K562 (cell line): ENCODE data around the gene TMEM167B. TPM values are rescaled to one million over a fixed set of nuclear protein-coding genes. Genes with fewer than 3 reads are reported as not detected.
A peak's percentile ranks its signal among the peaks of the same experiment; 100 is the strongest.

Source experiments
- E2F5 ChIP-seq: sonication (generic); formaldehyde crosslinking; IDR thresholded peaks from 2 replicates; pipeline ENCODE4 v1.8.0; 2022; ENCODE audit warnings: mild to moderate bottlenecking, missing genetic modification reagents
- EGR1 ChIP-seq: fragments of 450-650 bp; conservative IDR thresholded peaks from 2 replicates; pipeline ENCODE4 v1.6.1; 2017; ENCODE audit warnings: mild to moderate bottlenecking
- EP400 ChIP-seq: fragments of 450-650 bp; IDR thresholded peaks from 2 replicates; pipeline ENCODE4 v1.6.1; 2017; ENCODE audit warnings: antibody characterized with exemption, mild to moderate bottlenecking, moderate library complexity
- GATAD2B ChIP-seq: fragments of 450-650 bp; IDR thresholded peaks from 2 replicates; pipeline ENCODE4 v1.6.1; 2017; ENCODE audit warnings: mild to moderate bottlenecking, borderline replicate concordance
- GTF2E2 ChIP-seq: fragments of 200-800 bp; sonication (Bioruptor generic); IDR thresholded peaks from 2 replicates; pipeline ENCODE4 v1.6.1; 2016; ENCODE audit warnings: missing genetic modification characterization, missing compliant biosample characterization
- HMG20A ChIP-seq: fragments of 450-650 bp; formaldehyde crosslinking; conservative IDR thresholded peaks from 2 replicates; pipeline ENCODE4 v1.4.0; 2020; ENCODE audit warnings: mild to moderate bottlenecking, mixed read lengths
- KDM2B ChIP-seq: fragments of 250-450 bp; sonication (Bioruptor Pico); IDR thresholded peaks from 2 replicates; pipeline ENCODE4 v1.8.0; 2021; ENCODE audit warnings: mild to moderate bottlenecking, moderate library complexity
- MTA2 ChIP-seq: fragments of 450-650 bp; IDR thresholded peaks from 2 replicates; pipeline ENCODE4 v1.6.1; 2016; ENCODE audit warnings: low read depth
- NEUROD1 ChIP-seq: fragments of 150-350 bp; IDR thresholded peaks from 2 replicates; pipeline ENCODE4 v1.6.1; 2014; ENCODE audit warnings: borderline replicate concordance, low read length, low read depth; ENCODE audit not compliant: partially characterized antibody
- NR3C1 ChIP-seq: sonication (generic); formaldehyde crosslinking; IDR thresholded peaks from 2 replicates; pipeline ENCODE4 v1.8.1; 2022; ENCODE audit warnings: missing genetic modification reagents
- RAD21 ChIP-seq, 2 experiments: fragments of 250-450 bp in 1 of 2; fragments of 450-650 bp in 1 of 2; sonication (Bioruptor Pico) in 1 of 2; formaldehyde crosslinking in 1 of 2; IDR thresholded peaks in 1 of 2; conservative IDR thresholded peaks in 1 of 2; 2 replicates each; pipeline versions ENCODE4 v1.4.0 to v1.8.0; 2020 to 2022; ENCODE audit warnings: mild to moderate bottlenecking in 2 of 2, moderate library complexity in 1 of 2
- RHOXF2B ChIP-seq: fragments of 250-450 bp; sonication (Bioruptor Pico); conservative IDR thresholded peaks from 2 replicates; pipeline ENCODE4 v1.5.1; 2021
- SRF ChIP-seq, 2 experiments: fragments of 250-450, 450-650 bp in 1 of 2; sonication (Bioruptor Pico) in 1 of 2; sonication (generic) in 1 of 2; formaldehyde crosslinking; IDR thresholded peaks; 2 replicates each; pipeline versions ENCODE4 v1.5.0 to v1.5.1; 2020 to 2022; ENCODE audit warnings: mild to moderate bottlenecking in 1 of 2, missing genetic modification reagents in 1 of 2
- TAF1 ChIP-seq: IDR thresholded peaks from 2 replicates; pipeline ENCODE4 v1.6.1; 2011; ENCODE audit warnings: mild to moderate bottlenecking, low read length, moderate library complexity; ENCODE audit not compliant: insufficient read depth, control insufficient read depth, severe bottlenecking; ENCODE audit errors: extremely low read depth
- TAF7 ChIP-seq: fragments of 450-650 bp; IDR thresholded peaks from 2 replicates; pipeline ENCODE4 v1.6.1; 2016; ENCODE audit warnings: missing genetic modification characterization, missing compliant biosample characterization
- ZBTB26 ChIP-seq: fragments of 450-650 bp; formaldehyde crosslinking; IDR thresholded peaks from 2 replicates; pipeline ENCODE4 v1.4.0; 2022; ENCODE audit warnings: missing genetic modification characterization
- ZNF143 ChIP-seq: sonication (generic); formaldehyde crosslinking; IDR thresholded peaks from 2 replicates; pipeline ENCODE4 v1.9.0; 2022; ENCODE audit warnings: mild to moderate bottlenecking, missing genetic modification reagents
- ZNF146 ChIP-seq: IDR thresholded peaks from one replicate; pipeline ENCODE4 v1.6.1; 2018; ENCODE audit warnings: missing compliant biosample characterization; ENCODE audit not compliant: unreplicated experiment
- ZNF165 ChIP-seq: fragments of 250-450 bp; sonication (Bioruptor Pico); IDR thresholded peaks from 2 replicates; pipeline ENCODE4 v1.4.0; 2020; ENCODE audit warnings: borderline replicate concordance
- ZNF253 ChIP-seq: fragments of 250-450 bp; sonication (Bioruptor Pico); conservative IDR thresholded peaks from 2 replicates; pipeline ENCODE4 v1.6.1; 2021; ENCODE audit warnings: mild to moderate bottlenecking
- ZNF551 ChIP-seq: fragments of 250-450 bp; sonication (Bioruptor Pico); IDR thresholded peaks from 2 replicates; pipeline ENCODE4 v1.5.0; 2021; ENCODE audit warnings: mild to moderate bottlenecking, moderate library complexity
- polyA plus RNA-seq, 8 experiments: library from polyadenylated mRNA; depleted of rRNA in 4 of 8; stranded (reverse) in 5 of 8; unstranded in 3 of 8; fragments of >200 nt; fragmentation: Nextera tagmentation in 2 of 8; fragmentation: Illumina TruSeq in 1 of 8; extraction: Ambion mirVana in 2 of 8; extraction: Trizol in 1 of 8; gene quantifications; 2 replicates each; pipeline versions ENCODE4 v1.2.1 to v1.2.3, GENCODE V29; 2011 to 2014; ENCODE audit warnings: inconsistent platforms in 1 of 8, missing spikeins in 1 of 8
- total RNA-seq, 7 experiments: library from RNA; depleted of rRNA in 6 of 7; stranded (reverse); fragments of >200 nt in 6 of 7; fragmentation: Illumina TruSeq in 2 of 7; extraction: Trizol in 2 of 7; gene quantifications; 2 replicates each; pipeline versions ENCODE4 v1.2.1 to v1.2.3, GENCODE V29; 2011 to 2021; ENCODE audit warnings: low replicate concordance in 1 of 7
- TF ChIP-seq, protein P1 (sequence below): fragments of 450-650 bp; formaldehyde crosslinking; IDR thresholded peaks from 2 replicates; pipeline ENCODE4 v1.4.0; 2020; ENCODE audit warnings: mild to moderate bottlenecking, moderate library complexity
- TF ChIP-seq, protein P2 (sequence below): fragments of 250-450 bp; sonication (Bioruptor Pico); IDR thresholded peaks from 2 replicates; pipeline ENCODE4 v1.4.0; 2020; ENCODE audit warnings: mild to moderate bottlenecking

Gene TMEM167B
- total and polyA plus RNA-seq, 9 of the 15 experiments (the other 6 are each of a cell fraction or from before 2014, with no cell fraction given): 17.2 to 36.4 (median 32.2) TPM

DNA sequence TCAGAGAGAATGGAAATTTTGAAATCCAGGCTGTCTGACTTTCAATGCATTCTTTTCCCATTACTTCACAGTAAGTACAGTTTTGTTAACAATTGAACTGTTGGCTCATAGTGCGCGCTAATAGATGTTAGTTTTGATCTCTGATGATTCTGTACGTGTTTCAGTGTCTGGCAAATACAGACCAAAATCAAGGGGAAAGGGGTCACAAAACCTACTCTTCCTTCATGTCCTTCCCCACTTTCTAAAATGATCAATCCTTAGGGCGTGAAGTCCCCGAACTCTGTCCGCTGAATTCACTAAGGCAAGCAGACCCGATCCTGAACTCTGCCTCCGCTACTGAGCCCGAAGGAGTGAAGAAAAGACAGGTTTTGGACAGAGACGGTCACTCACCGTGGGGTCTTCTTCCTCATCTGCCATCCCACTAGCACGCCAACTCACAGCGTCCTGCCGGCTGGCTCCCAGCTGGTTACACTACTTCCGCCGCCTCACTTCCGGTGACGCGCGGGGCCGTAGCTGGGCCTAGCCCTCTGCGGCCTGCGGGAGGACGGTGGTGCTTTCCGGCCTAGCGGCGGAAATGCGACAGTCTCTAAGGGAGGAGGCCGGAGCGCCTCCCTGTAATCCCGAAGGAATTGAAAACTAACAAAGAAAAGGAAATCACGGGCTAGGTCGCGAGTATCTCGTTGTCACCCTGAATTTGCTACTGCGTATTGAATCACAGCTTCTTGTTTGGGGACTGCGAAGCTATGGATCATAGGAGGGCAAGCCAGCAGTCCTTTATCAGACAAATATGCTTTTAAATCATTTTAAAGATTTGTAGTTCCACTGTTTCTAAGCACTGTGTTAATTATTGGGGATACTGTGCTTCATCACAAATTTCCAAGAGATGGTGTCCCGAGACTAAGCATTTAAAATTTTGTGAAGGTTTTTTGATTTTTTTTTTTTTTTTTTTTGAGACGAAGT lies 14.8 kb upstream of the TMEM167B start, which contains the start of gene TAF13 (continued):
- TF ChIP-seq GATAD2B (no peak), ZNF253 (CRISPR knock-in tag) (no peak), KDM2B (no peak), SRF (CRISPR knock-in tag; IDR thresholded peaks at IDR 0.05) (peak in 1 of 2 experiments; percentile 88; a peak in 2 of 4 replicates), RHOXF2B (CRISPR knock-in tag) (no peak), NR3C1 (CRISPR knock-in tag) (no peak), ZNF146 (CRISPR knock-in tag) (no peak), TAF1 (peak; percentile 92), ZBTB26 (no peak), MTA2 (no peak), E2F5 (CRISPR knock-in tag) (no peak; the same call in 1 of the 2 replicates), ZNF165 (no peak), ZNF551 (CRISPR knock-in tag) (no peak), TAF7 (tag) (peak; percentile 39; the same call in 1 of the 2 replicates), GTF2E2 (tag) (peak; percentile 94; the same call in 1 of the 2 replicates), RAD21 (CRISPR knock-in tag; conservative IDR thresholded peaks at IDR 0.05 in 1 of 2, IDR thresholded peaks at IDR 0.05 in 1 of 2) (0 out of 4 replicates have a peak, but pooled peaks of 1 of the 2 experiments have one; percentile 13), EGR1 (peak; percentile 17; the same call in 1 of the 2 replicates), ZNF143 (no peak), NEUROD1 (no peak), EP400 (peak; percentile 92), HMG20A (no peak)
- TF ChIP-seq, protein P1, sequence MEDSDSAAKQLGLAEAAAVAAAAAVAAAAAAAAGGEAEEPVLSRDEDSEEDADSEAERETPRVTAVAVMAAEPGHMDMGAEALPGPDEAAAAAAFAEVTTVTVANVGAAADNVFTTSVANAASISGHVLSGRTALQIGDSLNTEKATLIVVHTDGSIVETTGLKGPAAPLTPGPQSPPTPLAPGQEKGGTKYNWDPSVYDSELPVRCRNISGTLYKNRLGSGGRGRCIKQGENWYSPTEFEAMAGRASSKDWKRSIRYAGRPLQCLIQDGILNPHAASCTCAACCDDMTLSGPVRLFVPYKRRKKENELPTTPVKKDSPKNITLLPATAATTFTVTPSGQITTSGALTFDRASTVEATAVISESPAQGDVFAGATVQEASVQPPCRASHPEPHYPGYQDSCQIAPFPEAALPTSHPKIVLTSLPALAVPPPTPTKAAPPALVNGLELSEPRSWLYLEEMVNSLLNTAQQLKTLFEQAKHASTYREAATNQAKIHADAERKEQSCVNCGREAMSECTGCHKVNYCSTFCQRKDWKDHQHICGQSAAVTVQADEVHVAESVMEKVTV (CRISPR knock-in tag): no peak
- TF ChIP-seq, protein P2, sequence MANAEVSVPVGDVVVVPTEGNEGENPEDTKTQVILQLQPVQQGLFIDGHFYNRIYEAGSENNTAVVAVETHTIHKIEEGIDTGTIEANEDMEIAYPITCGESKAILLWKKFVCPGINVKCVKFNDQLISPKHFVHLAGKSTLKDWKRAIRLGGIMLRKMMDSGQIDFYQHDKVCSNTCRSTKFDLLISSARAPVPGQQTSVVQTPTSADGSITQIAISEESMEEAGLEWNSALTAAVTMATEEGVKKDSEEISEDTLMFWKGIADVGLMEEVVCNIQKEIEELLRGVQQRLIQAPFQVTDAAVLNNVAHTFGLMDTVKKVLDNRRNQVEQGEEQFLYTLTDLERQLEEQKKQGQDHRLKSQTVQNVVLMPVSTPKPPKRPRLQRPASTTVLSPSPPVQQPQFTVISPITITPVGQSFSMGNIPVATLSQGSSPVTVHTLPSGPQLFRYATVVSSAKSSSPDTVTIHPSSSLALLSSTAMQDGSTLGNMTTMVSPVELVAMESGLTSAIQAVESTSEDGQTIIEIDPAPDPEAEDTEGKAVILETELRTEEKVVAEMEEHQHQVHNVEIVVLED (CRISPR knock-in tag): 0 out of 2 replicates have a peak, but pooled peaks have one; percentile 53
